ENCODE data around the gene YPEL1.
"Not testable (repeated sequence)": the region's sequence is repeated elsewhere in the genome, so short reads cannot be mapped to it uniquely, and the experiment has no call there.

The YPEL1 gene

GRCh38 chr22:21730535-21731308 is 4.9 kb downstream of the YPEL1 start:
- Histone ChIP-seq H3K27me3 (replicated peaks; ENCODE audit: control insufficient read depth, insufficient read depth, low read length) (peaks cover 25% of the 10 kb centered on the region), H3K9ac (ENCODE audit: low read length) (no peak overlapping the region), H3K4me1 (ENCODE audit: control insufficient read depth, insufficient read depth, low read length) (peaks cover 6% of the 10 kb centered on the region), H3K36me3 (ENCODE audit: control insufficient read depth, insufficient read depth, low read length, severe bottlenecking) (no peaks in the 10 kb centered on the region), H3K9me3 (ENCODE audit: control insufficient read depth, low read length) (no peaks in the 10 kb centered on the region), H3K4me3 (ENCODE audit: low read length) (no peak overlapping the region)
- no peak for DNase-seq (ENCODE audit: low read depth)

- H3K27me3 ChIP-seq (replicated peaks; ENCODE audit: control insufficient read depth, insufficient read depth, low read length), result peaks cover 26% of the 10 kb centered on the region
These were observed 6.4 kb downstream of the YPEL1 start for GRCh38 chr22:21729184-21729583.

GRCh38 chr22:21728270-21728669 is 7.3 kb downstream of the YPEL1 start:
- no peak for DNase-seq (ENCODE audit: low read depth)
- no peaks in the 10 kb centered on the region for H3K9me3 ChIP-seq (ENCODE audit: control insufficient read depth, low read length)
- no peak overlapping the region for H3K9ac ChIP-seq (ENCODE audit: low read length)
- H3K27me3 ChIP-seq (replicated peaks; ENCODE audit: control insufficient read depth, insufficient read depth, low read length), result peaks cover 19% of the 10 kb centered on the region
- no peak overlapping the region for H3K4me3 ChIP-seq (ENCODE audit: low read length)
- H3K36me3 ChIP-seq (ENCODE audit: control insufficient read depth, insufficient read depth, low read length, severe bottlenecking), result no peaks in the 10 kb centered on the region
- no peaks in the 10 kb centered on the region for H3K4me1 ChIP-seq (ENCODE audit: control insufficient read depth, insufficient read depth, low read length)

More at GRCh38 chr22:21729184-21729583, 6.4 kb downstream of the YPEL1 start:
- H3K4me3 ChIP-seq (ENCODE audit: low read length); H3K9ac ChIP-seq (ENCODE audit: low read length); DNase-seq (ENCODE audit: low read depth); H3K36me3 ChIP-seq (ENCODE audit: control insufficient read depth, insufficient read depth, low read length, severe bottlenecking); H3K4me1 ChIP-seq (ENCODE audit: control insufficient read depth, insufficient read depth, low read length); H3K9me3 ChIP-seq (ENCODE audit: control insufficient read depth, low read length): not testable (repeated sequence)

- H3K9me3 ChIP-seq (ENCODE audit: control insufficient read depth, low read length), result no peaks in the 10 kb centered on the region
These were observed 7.8 kb downstream of the YPEL1 start for GRCh38 chr22:21727768-21728167.

GRCh38 chr22:21727159-21727558 is 8.4 kb downstream of the YPEL1 start:
- DNase-seq (ENCODE audit: low read depth), result no peak
- Histone ChIP-seq H3K27me3 (replicated peaks; ENCODE audit: control insufficient read depth, insufficient read depth, low read length) (peaks cover 19% of the 10 kb centered on the region), H3K4me3 (ENCODE audit: low read length) (no peak overlapping the region), H3K9me3 (ENCODE audit: control insufficient read depth, low read length) (no peaks in the 10 kb centered on the region), H3K36me3 (ENCODE audit: control insufficient read depth, insufficient read depth, low read length, severe bottlenecking) (no peaks in the 10 kb centered on the region), H3K4me1 (ENCODE audit: control insufficient read depth, insufficient read depth, low read length) (no peaks in the 10 kb centered on the region), H3K9ac (ENCODE audit: low read length) (no peak overlapping the region)

More at GRCh38 chr22:21727768-21728167, 7.8 kb downstream of the YPEL1 start:
- Histone ChIP-seq H3K36me3 (ENCODE audit: control insufficient read depth, insufficient read depth, low read length, severe bottlenecking) (no peaks in the 10 kb centered on the region), H3K4me3 (ENCODE audit: low read length) (no peak overlapping the region), H3K27me3 (replicated peaks; ENCODE audit: control insufficient read depth, insufficient read depth, low read length) (peaks cover 19% of the 10 kb centered on the region), H3K9ac (ENCODE audit: low read length) (no peak overlapping the region), H3K4me1 (ENCODE audit: control insufficient read depth, insufficient read depth, low read length) (no peaks in the 10 kb centered on the region)
- DNase-seq (ENCODE audit: low read depth), result no peak

- Histone ChIP-seq H3K36me3 (ENCODE audit: control insufficient read depth, insufficient read depth, low read length, severe bottlenecking) (no peaks in the 10 kb centered on the region), H3K4me1 (ENCODE audit: control insufficient read depth, insufficient read depth, low read length) (no peaks in the 10 kb centered on the region), H3K9ac (ENCODE audit: low read length) (no peak overlapping the region), H3K4me3 (ENCODE audit: low read length) (no peak overlapping the region), H3K9me3 (ENCODE audit: control insufficient read depth, low read length) (no peaks in the 10 kb centered on the region), H3K27me3 (replicated peaks; ENCODE audit: control insufficient read depth, insufficient read depth, low read length) (peaks cover 19% of the 10 kb centered on the region)
- no peak for DNase-seq (ENCODE audit: low read depth)
These were observed 8.9 kb downstream of the YPEL1 start for GRCh38 chr22:21726650-21727049.

GRCh38 chr22:21725956-21726649 is 9.5 kb downstream of the YPEL1 start:
- Histone ChIP-seq H3K36me3 (ENCODE audit: control insufficient read depth, insufficient read depth, low read length, severe bottlenecking) (no peaks in the 10 kb centered on the region), H3K27me3 (replicated peaks; ENCODE audit: control insufficient read depth, insufficient read depth, low read length) (peaks cover 19% of the 10 kb centered on the region), H3K4me3 (ENCODE audit: low read length) (no peak overlapping the region), H3K4me1 (ENCODE audit: control insufficient read depth, insufficient read depth, low read length) (no peaks in the 10 kb centered on the region), H3K9me3 (ENCODE audit: control insufficient read depth, low read length) (no peaks in the 10 kb centered on the region), H3K9ac (ENCODE audit: low read length) (no peak overlapping the region)
- no peak for DNase-seq (ENCODE audit: low read depth)

- H3K4me1 ChIP-seq (ENCODE audit: control insufficient read depth, insufficient read depth, low read length); H3K36me3 ChIP-seq (ENCODE audit: control insufficient read depth, insufficient read depth, low read length, severe bottlenecking); H3K9me3 ChIP-seq (ENCODE audit: control insufficient read depth, low read length); H3K9ac ChIP-seq (ENCODE audit: low read length); DNase-seq (ENCODE audit: low read depth); H3K4me3 ChIP-seq (ENCODE audit: low read length): not testable (repeated sequence)
- H3K27me3 ChIP-seq (replicated peaks; ENCODE audit: control insufficient read depth, insufficient read depth, low read length), result peaks cover 19% of the 10 kb centered on the region
These were observed 11.1 kb downstream of the YPEL1 start for GRCh38 chr22:21724496-21724895.

GRCh38 chr22:21721195-21721852 is 14.3 kb downstream of the YPEL1 start:
- not testable (repeated sequence) for H3K27me3 ChIP-seq (replicated peaks; ENCODE audit: control insufficient read depth, insufficient read depth, low read length); H3K36me3 ChIP-seq (ENCODE audit: control insufficient read depth, insufficient read depth, low read length, severe bottlenecking); H3K9me3 ChIP-seq (ENCODE audit: control insufficient read depth, low read length); DNase-seq (ENCODE audit: low read depth); H3K9ac ChIP-seq (ENCODE audit: low read length); H3K4me1 ChIP-seq (ENCODE audit: control insufficient read depth, insufficient read depth, low read length); H3K4me3 ChIP-seq (ENCODE audit: low read length)

GRCh38 chr22:21720191-21720859 is 15.3 kb downstream of the YPEL1 start:
- not testable (repeated sequence) for H3K36me3 ChIP-seq (ENCODE audit: control insufficient read depth, insufficient read depth, low read length, severe bottlenecking); H3K4me1 ChIP-seq (ENCODE audit: control insufficient read depth, insufficient read depth, low read length); H3K27me3 ChIP-seq (replicated peaks; ENCODE audit: control insufficient read depth, insufficient read depth, low read length); H3K9ac ChIP-seq (ENCODE audit: low read length); DNase-seq (ENCODE audit: low read depth); H3K9me3 ChIP-seq (ENCODE audit: control insufficient read depth, low read length); H3K4me3 ChIP-seq (ENCODE audit: low read length)

GRCh38 chr22:21719024-21719423 is 16.6 kb downstream of the YPEL1 start:
- Histone ChIP-seq H3K4me1 (ENCODE audit: control insufficient read depth, insufficient read depth, low read length) (no peaks in the 10 kb centered on the region), H3K9me3 (ENCODE audit: control insufficient read depth, low read length) (no peaks in the 10 kb centered on the region), H3K36me3 (ENCODE audit: control insufficient read depth, insufficient read depth, low read length, severe bottlenecking) (no peaks in the 10 kb centered on the region), H3K4me3 (ENCODE audit: low read length) (no peak overlapping the region), H3K9ac (ENCODE audit: low read length) (no peak overlapping the region), H3K27me3 (replicated peaks; ENCODE audit: control insufficient read depth, insufficient read depth, low read length) (no peaks in the 10 kb centered on the region)
- no peak for DNase-seq (ENCODE audit: low read depth)

Measured in adipocyte (in vitro differentiated cells).